OCI-LY1 (cell line): ENCODE data around the gene SLC9A7.

ENCODE experiments used
- H2AFZ ChIP-seq: fragments of 200-600 bp; sonication (generic), shearing (Covaris generic); 2 replicates; pipeline ENCODE4 v1.6.0; 2014; ENCODE audit warnings: antibody characterized with exemption, mild to moderate bottlenecking, low read length
- H3F3A ChIP-seq: fragments of 200-600 bp; sonication (generic), shearing (Covaris generic); 2 replicates; pipeline ENCODE4 v1.6.0; 2014; ENCODE audit warnings: mild to moderate bottlenecking, antibody characterized with exemption, low read length, moderate library complexity; ENCODE audit not compliant: insufficient read depth
- H3K27ac ChIP-seq: fragments of 200-600 bp; sonication (generic); 2 replicates; pipeline ENCODE4 v1.5.1; 2014; ENCODE audit warnings: low read length, mixed run types, mild to moderate bottlenecking, low read depth; ENCODE audit not compliant: poor library complexity, severe bottlenecking
- H3K27me3 ChIP-seq: fragments of 200-600 bp; sonication (generic); 2 replicates; pipeline ENCODE4 v1.6.0; 2014; ENCODE audit warnings: antibody characterized with exemption, mild to moderate bottlenecking, low read length, moderate library complexity; ENCODE audit not compliant: insufficient read depth
- H3K36me3 ChIP-seq: fragments of 200-600 bp; sonication (generic); 2 replicates; pipeline ENCODE4 v1.6.1; 2014; ENCODE audit warnings: mild to moderate bottlenecking, antibody characterized with exemption, low read length, moderate library complexity, mixed read lengths; ENCODE audit not compliant: insufficient read depth
- H3K4me1 ChIP-seq: fragments of 200-600 bp; sonication (generic); 2 replicates; pipeline ENCODE4 v1.5.1; 2014; ENCODE audit warnings: mild to moderate bottlenecking, low read length, moderate library complexity; ENCODE audit not compliant: insufficient read depth, severe bottlenecking
- H3K4me2 ChIP-seq: fragments of 200-600 bp; sonication (generic), shearing (Covaris generic); 2 replicates; pipeline ENCODE4 v1.6.1; 2014; ENCODE audit warnings: low read length
- H3K4me3 ChIP-seq: fragments of 200-600 bp; sonication (generic); 2 replicates; pipeline ENCODE4 v1.5.1; 2014; ENCODE audit warnings: low read length, low read depth, mild to moderate bottlenecking, mixed read lengths; ENCODE audit not compliant: poor library complexity, severe bottlenecking
- H3K79me2 ChIP-seq: fragments of 200-600 bp; shearing (Covaris generic); 2 replicates; pipeline ENCODE4 v1.6.1; 2016; ENCODE audit warnings: mixed run types, low read length, mixed read lengths; ENCODE audit not compliant: insufficient read depth
- H3K9ac ChIP-seq: fragments of 200-600 bp; sonication (generic), shearing (Covaris generic); 2 replicates; pipeline ENCODE4 v1.6.1; 2014; ENCODE audit warnings: mild to moderate bottlenecking, low read length, mixed read lengths
- H3K9me2 ChIP-seq: fragments of 200-600 bp; sonication (generic), shearing (Covaris generic); 2 replicates; pipeline ENCODE4 v1.6.1; 2014; ENCODE audit warnings: low read depth, mild to moderate bottlenecking, low read length, mixed read lengths
- H3K9me3 ChIP-seq: fragments of 200-600 bp; shearing (Covaris generic); 2 replicates; pipeline ENCODE4 v1.6.1; 2014; ENCODE audit warnings: low read length, mixed read lengths
- H4K20me1 ChIP-seq: fragments of 200-600 bp; sonication (generic), shearing (Covaris generic); 2 replicates; pipeline ENCODE4 v1.6.0; 2016; ENCODE audit warnings: mild to moderate bottlenecking, low read length; ENCODE audit not compliant: insufficient read depth
- EZH2 ChIP-seq: fragments of 200-600 bp; sonication (generic), shearing (Covaris generic); IDR thresholded peaks from 2 replicates; pipeline ENCODE4 v1.8.0; 2017; ENCODE audit warnings: borderline replicate concordance, mixed run types, mild to moderate bottlenecking, antibody characterized with exemption, low read length, moderate library complexity, mixed read lengths
- TF ChIP-seq, protein P1 (sequence below): fragments of 200-600 bp; sonication (generic), shearing (Covaris generic); IDR thresholded peaks from 2 replicates; pipeline ENCODE4 v1.5.1; 2017; ENCODE audit warnings: mild to moderate bottlenecking, antibody characterized with exemption, low read length, moderate library complexity, mixed read lengths

SLC9A7 gene

DNA sequence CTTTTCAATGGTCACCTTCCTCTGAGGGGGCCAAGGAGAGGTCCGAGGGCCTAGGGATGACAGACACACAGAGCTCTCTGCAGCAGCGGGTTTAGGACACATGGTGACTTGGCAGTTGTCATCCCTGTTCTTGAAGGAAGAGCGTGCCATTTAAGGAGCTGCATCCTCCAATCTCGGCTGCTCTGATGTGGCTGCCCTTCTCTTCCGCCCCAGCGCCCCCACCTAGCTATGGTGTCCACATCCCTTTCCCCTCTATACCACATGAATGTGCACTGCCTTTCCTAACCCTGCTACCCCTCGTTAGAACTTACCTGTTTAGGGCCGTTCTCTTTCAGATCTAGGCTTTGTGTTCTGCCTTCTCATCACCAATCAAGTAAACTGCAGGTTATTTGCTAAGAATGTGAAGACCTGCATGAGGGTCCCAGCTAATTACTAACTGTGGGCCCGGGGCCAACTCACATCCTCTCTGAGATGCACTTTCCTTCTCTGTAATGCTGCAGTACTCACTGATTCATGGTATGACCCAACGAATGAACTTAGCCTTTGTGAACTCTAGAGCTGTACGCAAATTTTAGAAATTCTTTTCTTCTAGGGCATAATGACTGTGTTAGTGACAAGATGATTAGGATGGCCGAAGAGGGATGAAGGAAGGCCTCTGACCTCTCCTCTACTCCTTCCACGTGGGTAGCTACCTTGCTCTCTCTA is 147.1 kb downstream of the SLC9A7 start:
- peaks cover 13% of the 10 kb centered on the region for H3K36me3 ChIP-seq
- no peak overlapping the region for H3K4me3 ChIP-seq
- no peak overlapping the region for H2AFZ ChIP-seq
- no peak overlapping the region for H3K27ac ChIP-seq
- no peaks in the 10 kb centered on the region for H3K9me3 ChIP-seq
- no peaks in the 10 kb centered on the region for H3K27me3 ChIP-seq
- no peaks in the 10 kb centered on the region for H3K4me1 ChIP-seq
- H4K20me1 ChIP-seq, result no peaks in the 10 kb centered on the region
- no peaks in the 10 kb centered on the region for H3K9me2 ChIP-seq
- no peaks in the 10 kb centered on the region for H3K79me2 ChIP-seq
- TF ChIP-seq EZH2, result no peak
- TF ChIP-seq, protein P1, sequence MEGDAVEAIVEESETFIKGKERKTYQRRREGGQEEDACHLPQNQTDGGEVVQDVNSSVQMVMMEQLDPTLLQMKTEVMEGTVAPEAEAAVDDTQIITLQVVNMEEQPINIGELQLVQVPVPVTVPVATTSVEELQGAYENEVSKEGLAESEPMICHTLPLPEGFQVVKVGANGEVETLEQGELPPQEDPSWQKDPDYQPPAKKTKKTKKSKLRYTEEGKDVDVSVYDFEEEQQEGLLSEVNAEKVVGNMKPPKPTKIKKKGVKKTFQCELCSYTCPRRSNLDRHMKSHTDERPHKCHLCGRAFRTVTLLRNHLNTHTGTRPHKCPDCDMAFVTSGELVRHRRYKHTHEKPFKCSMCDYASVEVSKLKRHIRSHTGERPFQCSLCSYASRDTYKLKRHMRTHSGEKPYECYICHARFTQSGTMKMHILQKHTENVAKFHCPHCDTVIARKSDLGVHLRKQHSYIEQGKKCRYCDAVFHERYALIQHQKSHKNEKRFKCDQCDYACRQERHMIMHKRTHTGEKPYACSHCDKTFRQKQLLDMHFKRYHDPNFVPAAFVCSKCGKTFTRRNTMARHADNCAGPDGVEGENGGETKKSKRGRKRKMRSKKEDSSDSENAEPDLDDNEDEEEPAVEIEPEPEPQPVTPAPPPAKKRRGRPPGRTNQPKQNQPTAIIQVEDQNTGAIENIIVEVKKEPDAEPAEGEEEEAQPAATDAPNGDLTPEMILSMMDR, result no peak
- H3F3A ChIP-seq, result no peaks in the 10 kb centered on the region
- H3K4me2 ChIP-seq, result no peak overlapping the region
- H3K9ac ChIP-seq, result no peak overlapping the region

DNA sequence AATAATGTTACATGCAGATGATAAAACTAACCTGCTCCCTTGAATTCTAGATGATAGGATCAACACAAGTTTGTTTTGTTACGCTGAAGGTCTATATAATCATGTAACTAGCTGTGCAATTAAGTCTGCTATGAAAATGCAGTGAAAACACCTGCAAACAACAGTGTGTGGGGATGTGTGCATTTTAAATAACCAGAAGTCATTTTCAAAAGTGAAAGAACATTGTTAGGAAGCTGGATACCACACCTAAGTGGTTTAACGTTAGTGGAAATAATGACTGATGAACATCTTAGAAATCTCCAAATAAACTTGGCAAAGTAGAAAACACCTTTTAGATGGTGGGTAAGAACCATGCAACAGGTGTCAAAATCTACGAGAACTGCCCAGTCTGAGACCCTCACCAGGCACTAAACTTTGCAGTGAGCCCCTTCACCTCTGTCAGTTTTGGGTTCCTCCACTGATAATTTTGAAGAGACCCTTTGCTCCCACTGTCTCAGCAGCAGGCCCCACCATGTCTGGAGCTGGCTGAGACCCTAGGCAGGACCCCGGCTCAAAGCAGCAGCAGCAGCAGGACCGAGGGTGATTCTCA is 148.8 kb downstream of the SLC9A7 start:
- Histone ChIP-seq H3K9ac (no peak overlapping the region), H3K9me3 (no peaks in the 10 kb centered on the region), H2AFZ (no peak overlapping the region), H3K9me2 (no peaks in the 10 kb centered on the region), H3K4me2 (no peak overlapping the region), H3K27ac (no peak overlapping the region), H3K27me3 (no peaks in the 10 kb centered on the region), H3K36me3 (peaks cover 17% of the 10 kb centered on the region; the same call in 1 of the 2 replicates), H3K79me2 (no peaks in the 10 kb centered on the region), H3K4me3 (no peak overlapping the region), H3K4me1 (no peaks in the 10 kb centered on the region), H3F3A (no peaks in the 10 kb centered on the region), H4K20me1 (no peaks in the 10 kb centered on the region)
- TF ChIP-seq EZH2, result no peak

DNA sequence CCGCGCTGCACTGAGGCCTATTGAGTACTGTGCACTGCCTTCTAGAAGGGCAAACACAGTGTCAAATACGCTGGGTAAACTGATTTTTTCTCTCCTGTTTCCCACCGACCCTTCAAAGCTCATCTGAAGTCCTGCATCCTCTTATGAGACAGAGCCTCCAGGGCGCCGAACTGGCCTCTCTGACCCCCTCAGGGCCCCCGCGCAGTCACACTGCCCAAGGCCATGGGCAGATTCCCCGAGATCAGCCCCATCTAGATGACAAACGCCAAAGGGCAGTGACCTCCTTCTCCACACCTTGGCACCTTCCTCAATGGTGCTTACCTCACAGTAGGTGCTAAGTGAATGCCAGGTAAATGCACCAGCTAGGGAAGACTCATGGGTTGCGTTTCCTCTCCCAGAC is 151.0 kb downstream of the SLC9A7 start:
- Histone ChIP-seq H3K36me3 (peaks cover 11% of the 10 kb centered on the region; the same call in 1 of the 2 replicates), H2AFZ (no peak overlapping the region), H3K9ac (no peak overlapping the region), H4K20me1 (no peaks in the 10 kb centered on the region), H3K9me3 (no peaks in the 10 kb centered on the region), H3K4me2 (no peak overlapping the region), H3K27me3 (no peaks in the 10 kb centered on the region), H3K9me2 (no peaks in the 10 kb centered on the region), H3K4me3 (no peak overlapping the region), H3K27ac (no peak overlapping the region), H3F3A (no peaks in the 10 kb centered on the region), H3K4me1 (no peaks in the 10 kb centered on the region), H3K79me2 (no peaks in the 10 kb centered on the region)
- no peak for TF ChIP-seq EZH2
- TF ChIP-seq, protein P1, result no peak
